Keratinocyte (primary cell): ENCODE results near the gene RBMS3.

ENCODE experiments used
- EZH2 ChIP-seq: IDR thresholded peaks from one replicate; pipeline ENCODE4 v1.6.1; 2012; ENCODE audit warnings: inconsistent platforms, mild to moderate bottlenecking, low read length, moderate library complexity
- TF ChIP-seq, protein P1 (sequence below), 3 experiments: IDR thresholded peaks in 1 of 3; conservative IDR thresholded peaks in 1 of 3; optimal IDR thresholded peaks in 1 of 3; 2 replicates in 2 of 3; 3 replicates in 1 of 3; pipeline versions ENCODE3 to v1.5.1; 2011; ENCODE audit warnings: low read length in 3 of 3, mild to moderate bottlenecking in 3 of 3, moderate library complexity in 2 of 3, control low read depth in 1 of 3, inconsistent platforms in 1 of 3; ENCODE audit not compliant: insufficient read depth in 2 of 3; ENCODE audit errors: extremely low read depth in 1 of 3

DNA sequence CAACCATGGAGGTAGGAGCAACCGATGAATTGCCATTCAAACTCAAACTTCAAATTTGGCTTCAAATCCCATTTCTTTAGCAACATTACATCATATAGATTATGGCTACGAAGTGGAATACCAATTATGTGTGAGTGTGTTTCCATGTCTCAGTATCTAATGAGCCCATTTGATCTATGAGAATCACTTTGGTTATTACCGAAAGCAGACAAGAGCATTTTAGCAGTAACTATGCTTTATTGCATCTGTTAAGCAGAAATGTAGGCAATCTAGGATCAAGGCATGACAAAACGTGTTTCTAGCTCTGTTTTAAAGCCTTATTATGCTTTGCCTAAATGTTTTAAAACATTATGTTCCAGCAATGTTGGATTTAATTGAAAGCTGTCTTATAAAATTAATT, 743.6 kb downstream of the RBMS3 start:
- TF ChIP-seq, protein P1, sequence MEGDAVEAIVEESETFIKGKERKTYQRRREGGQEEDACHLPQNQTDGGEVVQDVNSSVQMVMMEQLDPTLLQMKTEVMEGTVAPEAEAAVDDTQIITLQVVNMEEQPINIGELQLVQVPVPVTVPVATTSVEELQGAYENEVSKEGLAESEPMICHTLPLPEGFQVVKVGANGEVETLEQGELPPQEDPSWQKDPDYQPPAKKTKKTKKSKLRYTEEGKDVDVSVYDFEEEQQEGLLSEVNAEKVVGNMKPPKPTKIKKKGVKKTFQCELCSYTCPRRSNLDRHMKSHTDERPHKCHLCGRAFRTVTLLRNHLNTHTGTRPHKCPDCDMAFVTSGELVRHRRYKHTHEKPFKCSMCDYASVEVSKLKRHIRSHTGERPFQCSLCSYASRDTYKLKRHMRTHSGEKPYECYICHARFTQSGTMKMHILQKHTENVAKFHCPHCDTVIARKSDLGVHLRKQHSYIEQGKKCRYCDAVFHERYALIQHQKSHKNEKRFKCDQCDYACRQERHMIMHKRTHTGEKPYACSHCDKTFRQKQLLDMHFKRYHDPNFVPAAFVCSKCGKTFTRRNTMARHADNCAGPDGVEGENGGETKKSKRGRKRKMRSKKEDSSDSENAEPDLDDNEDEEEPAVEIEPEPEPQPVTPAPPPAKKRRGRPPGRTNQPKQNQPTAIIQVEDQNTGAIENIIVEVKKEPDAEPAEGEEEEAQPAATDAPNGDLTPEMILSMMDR (optimal IDR thresholded peaks at IDR 0.05 in 1 of 3, IDR thresholded peaks at IDR 0.05 in 1 of 3, conservative IDR thresholded peaks at IDR 0.05 in 1 of 3; ENCODE audit: extremely low read depth in 1 of 3, insufficient read depth in 2 of 3, low read length in 3 of 3), result no peak
- no peak for TF ChIP-seq EZH2
